Epithelial cell of esophagus (primary cell): ENCODE measurements around the gene DBN1.
A peak's percentile ranks its signal among the peaks of the same experiment; 100 is the strongest.

ENCODE experiments used
- DNase-seq: peaks from one replicate; pipeline ENCODE4 v3.0.0; 2010; ENCODE audit warnings: low read depth
- H3K4me3 ChIP-seq: 2 replicates; pipeline ENCODE4 v1.5.1; 2011; ENCODE audit warnings: mild to moderate bottlenecking, low read length, control low read depth
- TF ChIP-seq, protein P1 (sequence below): IDR thresholded peaks from 2 replicates; pipeline ENCODE4 v1.5.1; 2011; ENCODE audit warnings: low read depth, mild to moderate bottlenecking, low read length, control low read depth, inconsistent platforms; ENCODE audit not compliant: insufficient read depth; ENCODE audit errors: missing control alignments

Gene DBN1

DNA sequence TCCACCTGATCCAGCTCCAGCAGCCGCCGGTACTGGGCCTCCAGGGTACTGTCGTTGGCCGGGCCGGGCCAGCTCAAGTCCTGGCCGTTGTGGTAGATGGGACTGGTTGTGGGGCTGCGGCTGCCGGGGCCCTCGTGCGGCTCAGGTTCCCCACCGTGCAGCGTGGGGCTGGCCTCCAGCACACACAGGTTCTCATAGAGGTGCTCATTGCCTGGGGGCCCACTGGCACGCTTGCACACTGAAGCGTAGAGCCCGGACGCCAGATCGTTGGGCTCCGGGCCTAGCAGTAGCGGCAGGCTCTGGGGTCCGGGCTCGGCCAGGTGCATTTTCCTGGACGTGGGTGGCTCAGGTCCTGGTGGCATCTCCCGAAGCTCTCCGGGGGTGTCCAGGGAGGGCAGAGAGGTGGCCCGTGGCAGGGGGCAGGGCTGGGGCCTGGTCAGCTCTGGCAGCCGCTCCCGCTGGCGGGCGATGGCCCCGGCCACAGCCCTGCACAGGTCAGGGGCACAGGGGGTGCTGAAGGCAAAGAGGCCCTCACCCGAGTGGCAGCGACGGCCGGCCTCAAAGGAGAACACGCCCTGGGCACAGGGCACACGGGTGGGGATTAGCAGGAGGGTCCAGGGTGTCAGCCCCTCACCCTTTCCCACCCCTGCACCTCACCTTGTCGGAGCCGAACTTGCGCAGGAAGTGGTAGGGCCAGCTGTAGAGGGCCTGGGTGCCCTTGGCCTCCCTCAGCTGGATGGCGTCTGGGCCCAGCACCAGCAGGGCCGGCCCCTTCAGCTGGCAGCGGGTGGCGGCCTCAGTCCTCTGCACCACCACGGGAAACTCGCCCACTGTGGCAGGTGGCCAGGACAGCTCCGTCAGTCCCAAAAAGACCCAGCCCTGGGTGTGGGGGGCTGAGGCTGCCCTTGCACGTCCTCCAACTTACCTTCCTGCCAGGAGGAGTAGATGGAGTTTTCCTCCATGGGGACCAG, 30.9 kb upstream of the DBN1 start:
- no peak for DNase-seq
- no peak overlapping the region for H3K4me3 ChIP-seq
- TF ChIP-seq, protein P1, sequence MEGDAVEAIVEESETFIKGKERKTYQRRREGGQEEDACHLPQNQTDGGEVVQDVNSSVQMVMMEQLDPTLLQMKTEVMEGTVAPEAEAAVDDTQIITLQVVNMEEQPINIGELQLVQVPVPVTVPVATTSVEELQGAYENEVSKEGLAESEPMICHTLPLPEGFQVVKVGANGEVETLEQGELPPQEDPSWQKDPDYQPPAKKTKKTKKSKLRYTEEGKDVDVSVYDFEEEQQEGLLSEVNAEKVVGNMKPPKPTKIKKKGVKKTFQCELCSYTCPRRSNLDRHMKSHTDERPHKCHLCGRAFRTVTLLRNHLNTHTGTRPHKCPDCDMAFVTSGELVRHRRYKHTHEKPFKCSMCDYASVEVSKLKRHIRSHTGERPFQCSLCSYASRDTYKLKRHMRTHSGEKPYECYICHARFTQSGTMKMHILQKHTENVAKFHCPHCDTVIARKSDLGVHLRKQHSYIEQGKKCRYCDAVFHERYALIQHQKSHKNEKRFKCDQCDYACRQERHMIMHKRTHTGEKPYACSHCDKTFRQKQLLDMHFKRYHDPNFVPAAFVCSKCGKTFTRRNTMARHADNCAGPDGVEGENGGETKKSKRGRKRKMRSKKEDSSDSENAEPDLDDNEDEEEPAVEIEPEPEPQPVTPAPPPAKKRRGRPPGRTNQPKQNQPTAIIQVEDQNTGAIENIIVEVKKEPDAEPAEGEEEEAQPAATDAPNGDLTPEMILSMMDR, result no peak

DNA sequence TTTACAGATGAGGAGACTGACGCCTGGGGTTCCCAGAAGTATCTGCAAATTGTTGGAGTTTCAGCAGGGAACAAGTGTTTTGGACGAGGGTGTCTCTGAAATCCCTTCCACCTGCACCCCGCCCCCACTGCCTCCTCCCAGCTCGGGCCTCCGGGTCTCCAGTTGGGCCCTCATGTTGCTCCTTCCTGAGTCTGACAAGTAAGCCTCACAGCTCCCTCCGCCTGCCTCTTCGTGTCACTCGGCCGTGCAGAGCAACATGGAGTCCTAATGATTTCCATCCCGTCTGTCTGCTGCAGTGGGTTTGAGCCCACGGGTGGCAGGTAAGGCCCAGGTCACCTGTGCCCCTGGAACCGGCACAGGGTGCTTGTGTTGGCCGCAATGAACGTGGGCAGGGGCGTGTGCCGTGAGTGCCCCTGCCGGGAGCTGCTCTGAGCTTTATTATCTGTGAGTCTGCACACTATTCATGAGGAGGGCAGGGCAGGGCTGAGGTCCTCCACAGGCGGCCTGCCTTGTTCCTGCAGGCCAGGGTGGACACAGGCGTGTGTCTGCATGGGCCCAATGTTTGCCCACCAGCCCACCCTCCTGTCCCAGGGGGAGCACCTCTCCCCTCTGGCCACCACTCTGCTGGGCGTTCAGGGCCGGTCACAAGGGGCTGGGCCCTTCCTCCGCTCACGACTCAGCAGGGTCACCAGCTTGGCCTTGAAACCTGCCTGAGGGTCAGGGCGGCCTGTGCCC, 30.1 kb upstream of the DBN1 start:
- TF ChIP-seq, protein P1, result no peak
- DNase-seq, result no peak
- H3K4me3 ChIP-seq, result no peak overlapping the region

DNA sequence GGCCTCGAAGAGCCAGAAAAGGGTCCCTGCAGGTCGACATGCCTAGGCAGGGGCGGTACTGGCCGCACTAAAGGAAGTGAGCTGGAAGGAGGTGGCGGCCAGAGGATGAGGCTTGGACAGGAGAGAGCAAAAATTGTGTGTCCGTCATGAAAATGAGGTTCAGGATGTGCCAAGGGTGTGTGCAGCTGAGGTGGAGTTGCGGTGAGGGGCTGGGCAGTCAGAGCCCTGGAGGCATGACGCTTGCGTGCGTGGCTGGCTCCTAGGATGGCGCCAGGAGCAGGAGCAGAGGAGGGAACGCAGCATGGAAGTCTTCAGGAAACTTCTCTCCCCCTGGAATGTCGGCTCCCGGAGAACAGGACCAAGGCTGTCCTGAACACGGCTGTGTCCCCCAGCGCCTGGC, 29.5 kb upstream of the DBN1 start:
- H3K4me3 ChIP-seq, result no peak overlapping the region
- TF ChIP-seq, protein P1, result no peak
- no peak for DNase-seq

DNA sequence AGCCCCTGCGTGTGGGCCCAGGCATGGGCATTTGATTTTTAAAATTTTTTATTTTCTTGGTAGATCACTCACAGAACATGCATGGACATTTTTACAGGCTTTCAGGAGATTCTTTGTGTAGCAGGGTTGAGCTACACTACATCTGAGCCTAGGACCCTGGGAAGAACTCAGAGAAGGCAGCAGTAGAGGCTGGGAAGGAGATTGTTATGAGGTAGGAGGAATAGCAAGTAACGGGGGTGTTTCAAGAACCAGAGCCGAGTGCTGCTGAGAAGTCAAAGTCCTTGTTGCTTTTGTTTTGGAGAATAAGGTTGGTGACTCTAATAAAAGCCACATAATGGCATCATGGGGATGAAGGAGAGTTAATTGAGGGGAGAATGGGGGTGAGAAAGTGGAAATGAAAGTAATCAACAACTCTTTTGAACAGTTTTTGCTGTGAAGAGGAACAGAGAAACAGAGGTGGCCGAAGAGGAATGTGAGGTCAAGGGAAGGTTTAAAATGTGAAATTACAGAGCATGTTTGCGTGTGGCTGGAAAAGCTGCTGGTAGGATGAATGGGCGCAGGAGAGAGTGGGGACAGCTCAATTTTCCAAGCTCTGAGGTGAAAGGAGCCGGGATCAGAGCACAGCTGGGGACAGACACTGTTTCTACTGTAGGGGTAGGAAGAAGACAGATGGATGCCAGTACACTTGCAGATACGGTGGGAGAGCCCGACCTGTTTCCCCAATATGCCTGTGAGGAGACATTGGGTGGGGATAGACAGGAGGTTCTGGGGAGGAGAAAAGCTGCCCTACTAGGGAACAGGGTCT, 28.6 kb upstream of the DBN1 start:
- TF ChIP-seq, protein P1, result no peak
- no peak overlapping the region for H3K4me3 ChIP-seq
- DNase-seq, result no peak

DNA sequence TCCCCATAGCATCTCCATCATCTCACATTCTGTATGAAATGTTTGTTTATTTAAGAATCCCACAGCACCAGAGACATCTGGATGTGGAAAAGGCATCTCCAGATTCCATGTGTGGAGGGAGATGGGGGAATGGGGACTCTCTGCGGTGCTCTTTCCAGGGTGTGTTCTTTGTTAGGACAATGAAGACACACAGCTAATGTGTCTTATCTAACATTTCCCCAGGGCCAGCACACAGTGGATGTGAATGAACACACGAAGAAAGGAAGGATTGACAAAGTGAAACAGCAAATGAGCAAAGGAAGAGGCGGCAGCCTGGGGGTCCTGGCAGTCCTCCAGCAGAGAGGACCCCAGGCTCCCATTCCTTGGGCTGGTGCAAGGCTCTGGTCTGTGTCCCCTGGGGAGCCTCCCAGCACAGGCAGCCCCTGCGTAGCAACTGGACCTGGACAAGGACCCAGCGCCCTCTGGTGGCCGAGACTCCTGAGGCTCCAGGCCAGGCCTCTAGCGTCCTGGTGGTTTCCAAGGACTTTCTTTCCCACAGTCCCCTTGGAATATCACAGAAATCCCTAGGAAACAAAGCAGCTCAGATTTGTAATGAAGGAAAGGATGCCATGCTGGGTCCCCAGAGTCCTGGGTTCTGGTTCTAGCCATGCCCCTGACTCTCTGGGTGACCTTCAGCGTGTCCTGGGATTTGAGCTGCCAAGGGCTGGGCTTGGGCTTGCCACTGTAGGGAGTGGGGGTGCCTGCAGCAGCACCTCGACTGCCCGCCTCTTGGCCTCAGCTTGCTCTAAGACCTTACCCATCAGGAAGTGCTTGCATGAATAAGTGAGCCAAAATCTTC, 27.5 kb upstream of the DBN1 start:
- DNase-seq, result peak; percentile 82
- no peak overlapping the region for H3K4me3 ChIP-seq
- TF ChIP-seq, protein P1, result peak; percentile 92

DNA sequence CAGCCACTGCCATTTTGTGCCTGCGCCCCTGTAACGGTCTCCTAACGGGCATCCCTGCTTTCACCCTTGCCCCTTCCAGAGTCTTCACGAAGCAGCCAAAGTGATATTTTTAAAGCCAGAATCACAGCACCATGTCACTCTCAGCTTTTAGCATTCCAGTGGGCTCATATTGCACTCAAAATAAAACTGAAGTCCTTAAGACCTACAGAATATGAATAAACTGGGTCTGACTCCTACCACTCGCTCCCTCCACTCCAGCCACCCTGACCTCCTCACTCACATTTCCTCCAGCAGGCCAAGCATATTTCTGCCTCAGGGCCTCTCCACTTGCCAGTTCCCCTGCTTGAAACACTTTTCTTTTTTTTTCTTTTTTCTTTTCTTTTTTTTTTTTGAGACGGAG, 26.4 kb upstream of the DBN1 start:
- no peak for DNase-seq
- TF ChIP-seq, protein P1, result no peak
- H3K4me3 ChIP-seq, result no peak overlapping the region
